K562 (cell line): ENCODE measurements around the gene CELSR1. TPM values are rescaled to one million over a fixed set of nuclear protein-coding genes. Genes with fewer than 3 reads are reported as not detected.

Experiments
- ATAC-seq: fragments of 200-7000 bp; cut with Tn5 transposase; 3 replicates; pipeline ENCODE4 v1.9.1; 2020; ENCODE audit warnings: moderate library complexity
- BruUV-seq: library from RNA; stranded (reverse); fragments of 400-500 nt; replicated peaks from 2 replicates; lab custom pipeline; 2021; lab: Mats Ljungman, UMichigan
- CTCF ChIA-PET: fragments of 300-600 bp; formaldehyde crosslinking; extraction: SDS; loops from one replicate; lab custom pipeline; 2021; ENCODE audit warnings: low intra/inter-chr PET ratio; lab: Yijun Ruan, JAX
- POLR2A ChIA-PET: fragments of 300-600, 350-650 bp; sonication (Branson Sonifier 250); formaldehyde crosslinking; extraction: SDS; loops from one replicate; lab custom pipeline; 2021; ENCODE audit warnings: antibody characterized with exemption, inconsistent platforms; lab: Yijun Ruan, JAX
- DNase-seq, 4 experiments: peaks; one replicate each; pipeline versions ENCODE4 v3.0.0 to v3.0.0-alpha.2; 2011 to 2018; ENCODE audit warnings: low spot score in 3 of 4, mixed read lengths in 3 of 4; ENCODE audit errors: extremely low read depth in 1 of 4
- FAIRE-seq: peaks from 2 replicates; lab custom pipeline; 2011; peaks lifted over from hg19 to GRCh38; lab: Jason Lieb, UNC
- H2AFZ ChIP-seq: 2 replicates; pipeline ENCODE4 v1.6.0; 2011; ENCODE audit warnings: low read depth, low read length, control low read depth, inconsistent platforms
- H3K27ac ChIP-seq: fragments of 200-600 bp; 3 replicates; pipeline ENCODE4 v1.8.0; 2011; ENCODE audit warnings: low read depth, mild to moderate bottlenecking, control low read depth, inconsistent platforms, low read length, moderate library complexity, mixed read lengths; ENCODE audit errors: extremely low read depth
- H3K27me3 ChIP-seq, 2 experiments: fragments of 300-600 bp in 1 of 2; 2 replicates in 1 of 2; 3 replicates in 1 of 2; pipeline versions ENCODE4 v1.6.0 to v1.8.0; 2011; ENCODE audit warnings: inconsistent platforms in 2 of 2, low read length in 2 of 2, mild to moderate bottlenecking in 1 of 2, mixed read lengths in 1 of 2, moderate library complexity in 1 of 2; ENCODE audit not compliant: control insufficient read depth in 2 of 2, insufficient read depth in 2 of 2
- H3K36me3 ChIP-seq: fragments of 300-600 bp; 3 replicates; pipeline ENCODE4 v1.8.0; 2011; ENCODE audit warnings: mild to moderate bottlenecking, low read length, inconsistent platforms; ENCODE audit not compliant: control insufficient read depth, insufficient read depth
- H3K4me1 ChIP-seq, 2 experiments: fragments of 200-600 bp in 1 of 2; replicated peaks in 1 of 2; 2 replicates in 1 of 2; 3 replicates in 1 of 2; pipeline versions ENCODE4 v1.5.1 to v1.8.0; 2011; ENCODE audit warnings: inconsistent platforms in 2 of 2, low read length in 2 of 2, mild to moderate bottlenecking in 1 of 2, mixed read lengths in 1 of 2, moderate library complexity in 1 of 2; ENCODE audit not compliant: control insufficient read depth in 2 of 2, insufficient read depth in 2 of 2
- H3K4me2 ChIP-seq: 2 replicates; pipeline ENCODE4 v1.6.1; 2011; ENCODE audit warnings: low read length, control low read depth, inconsistent platforms, mixed read lengths; ENCODE audit not compliant: insufficient read depth
- H3K4me3 ChIP-seq: fragments of 200-600 bp; sonication (generic), shearing (Covaris generic); 2 replicates; pipeline ENCODE4 v1.5.1; 2016; ENCODE audit warnings: control low read depth, inconsistent platforms
- H3K79me2 ChIP-seq: fragments of 200-600 bp; 3 replicates; pipeline ENCODE4 v1.8.0; 2011; ENCODE audit warnings: low read length, inconsistent platforms; ENCODE audit not compliant: control insufficient read depth, insufficient read depth
- H3K9ac ChIP-seq, 2 experiments: 2 replicates each; pipeline versions ENCODE4 v1.6.0 to v1.6.1; 2011; ENCODE audit warnings: low read depth in 2 of 2, low read length in 2 of 2, control low read depth in 1 of 2, inconsistent platforms in 1 of 2, mild to moderate bottlenecking in 1 of 2, mixed read lengths in 1 of 2; ENCODE audit not compliant: insufficient read depth in 1 of 2
- H3K9me1 ChIP-seq: one replicate; pipeline ENCODE4 v1.6.0; 2011; ENCODE audit warnings: inconsistent platforms, mild to moderate bottlenecking, low read length, moderate library complexity; ENCODE audit not compliant: control insufficient read depth, insufficient read depth
- H3K9me3 ChIP-seq: replicated peaks from 2 replicates; pipeline ENCODE4 v1.5.1; 2011; ENCODE audit warnings: low read depth, low read length, inconsistent platforms; ENCODE audit not compliant: control insufficient read depth, insufficient read depth
- H4K20me1 ChIP-seq: replicated peaks from 2 replicates; pipeline ENCODE4 v1.6.1; 2011; ENCODE audit warnings: low read length, inconsistent platforms, mixed read lengths; ENCODE audit not compliant: control insufficient read depth, insufficient read depth
- CGGBP1 ChIP-seq: fragments of 250-450 bp; sonication (Bioruptor Pico); IDR thresholded peaks from 2 replicates; pipeline ENCODE4 v1.9.0; 2021; ENCODE audit warnings: mild to moderate bottlenecking
- CREM ChIP-seq: IDR thresholded peaks from 2 replicates; pipeline ENCODE4 v1.6.1; 2014; ENCODE audit warnings: antibody characterized with exemption, low read depth
- DNMT1 ChIP-seq: fragments of 450-650 bp; IDR thresholded peaks from 2 replicates; pipeline ENCODE4 v1.6.1; 2016; ENCODE audit warnings: antibody characterized with exemption, mild to moderate bottlenecking
- DPF2 ChIP-seq: fragments of 450-650 bp; IDR thresholded peaks from 2 replicates; pipeline ENCODE4 v1.6.1; 2016
- EP400 ChIP-seq: fragments of 450-650 bp; IDR thresholded peaks from 2 replicates; pipeline ENCODE4 v1.6.1; 2017; ENCODE audit warnings: antibody characterized with exemption, mild to moderate bottlenecking, moderate library complexity
- ETS2 ChIP-seq: IDR thresholded peaks from 2 replicates; pipeline ENCODE4 v1.6.1; 2016; ENCODE audit warnings: borderline replicate concordance, missing genetic modification characterization, mild to moderate bottlenecking, moderate library complexity, missing compliant biosample characterization; ENCODE audit not compliant: poor library complexity, severe bottlenecking
- FOXA3 ChIP-seq, 2 experiments: fragments of 450-650 bp in 1 of 2; sonication (generic) in 1 of 2; formaldehyde crosslinking; IDR thresholded peaks in 1 of 2; conservative IDR thresholded peaks in 1 of 2; 2 replicates each; pipeline versions ENCODE4 v1.4.0 to v1.8.0; 2020 to 2022; ENCODE audit warnings: mild to moderate bottlenecking in 2 of 2, missing genetic modification reagents in 1 of 2
- HNRNPL ChIP-seq: fragments of 200-400 bp; formaldehyde crosslinking; IDR thresholded peaks from 2 replicates; pipeline ENCODE4 v1.6.1; 2017; ENCODE audit warnings: low read depth, mild to moderate bottlenecking, low read length
- JUNB ChIP-seq: fragments of 450-650 bp; formaldehyde crosslinking; conservative IDR thresholded peaks from 2 replicates; pipeline ENCODE4 v1.4.0; 2020; ENCODE audit warnings: mild to moderate bottlenecking
- KAT7 ChIP-seq: sonication (generic); formaldehyde crosslinking; IDR thresholded peaks from 2 replicates; pipeline ENCODE4 v1.8.0; 2022; ENCODE audit warnings: missing genetic modification reagents, mild to moderate bottlenecking, borderline replicate concordance
- LCOR ChIP-seq: sonication (generic); formaldehyde crosslinking; IDR thresholded peaks from 2 replicates; pipeline ENCODE4 v1.8.0; 2022; ENCODE audit warnings: mild to moderate bottlenecking, missing genetic modification reagents
- MTF1 ChIP-seq: fragments of 250-450 bp; sonication (Bioruptor Pico); IDR thresholded peaks from 2 replicates; pipeline ENCODE4 v1.9.0; 2021; ENCODE audit warnings: moderate library complexity, mild to moderate bottlenecking, inconsistent platforms, borderline replicate concordance
- NFATC3 ChIP-seq: fragments of 450-650 bp; IDR thresholded peaks from 2 replicates; pipeline ENCODE4 v1.6.1; 2017; ENCODE audit warnings: mild to moderate bottlenecking
- SMC3 ChIP-seq: conservative IDR thresholded peaks from 2 replicates; pipeline ENCODE4 v1.6.1; 2011; ENCODE audit warnings: low read depth, low read length, improper control_type of control experiment; ENCODE audit not compliant: insufficient read depth
- TEAD2 ChIP-seq: fragments of 450-650 bp; IDR thresholded peaks from 2 replicates; pipeline ENCODE4 v1.6.1; 2016; ENCODE audit warnings: missing genetic modification characterization, control low read depth, missing compliant biosample characterization
- U2AF2 ChIP-seq: fragments of 200-400 bp; formaldehyde crosslinking; optimal IDR thresholded peaks from 2 replicates; pipeline ENCODE3; 2017; ENCODE audit warnings: low read depth, mild to moderate bottlenecking, low read length
- ZBTB26 ChIP-seq: fragments of 450-650 bp; formaldehyde crosslinking; IDR thresholded peaks from 2 replicates; pipeline ENCODE4 v1.4.0; 2022; ENCODE audit warnings: missing genetic modification characterization
- ZFX ChIP-seq: sonication (generic); formaldehyde crosslinking; IDR thresholded peaks from 2 replicates; pipeline ENCODE4 v1.8.0; 2022; ENCODE audit warnings: mild to moderate bottlenecking, missing genetic modification reagents, moderate library complexity
- ZNF174 ChIP-seq: fragments of 250-450 bp; sonication (Bioruptor Pico); IDR thresholded peaks from 2 replicates; pipeline ENCODE4 v1.4.0; 2020; ENCODE audit warnings: mild to moderate bottlenecking
- ZNF316 ChIP-seq: fragments of 450-650 bp; IDR thresholded peaks from 2 replicates; pipeline ENCODE4 v1.6.1; 2016
- ZNF347 ChIP-seq: fragments of 450-650 bp; formaldehyde crosslinking; IDR thresholded peaks from 2 replicates; pipeline ENCODE4 v1.4.0; 2020; ENCODE audit warnings: low read depth, mild to moderate bottlenecking, moderate library complexity
- WGBS: fragments of 100-300 bp; shearing (Covaris generic); methylation state at CpG from one replicate; pipeline ENCODE4 v1.1.6; 2016; ENCODE audit warnings: low coverage, mixed read lengths; ENCODE audit not compliant: insufficient coverage; ENCODE audit errors: missing lambda C conversion rate; 5-methylcytosine and 5-hydroxymethylcytosine counted together
- in situ Hi-C: fragments of 300-500 bp; cut with MboI; formaldehyde crosslinking; loops from 4 replicates; pipeline ENCODE4 v1.15.0; 2018; ENCODE audit warnings: inconsistent platforms, mixed read lengths
- intact Hi-C: fragments of 100-400 bp; cut with micrococcal nuclease; formaldehyde crosslinking; loops from 2 replicates; pipeline ENCODE4 v1.14.2; 2022
- polyA plus RNA-seq, 8 experiments: library from polyadenylated mRNA; depleted of rRNA in 4 of 8; stranded (reverse) in 5 of 8; unstranded in 3 of 8; fragments of >200 nt; fragmentation: Nextera tagmentation in 2 of 8; fragmentation: Illumina TruSeq in 1 of 8; extraction: Ambion mirVana in 2 of 8; extraction: Trizol in 1 of 8; gene quantifications; 2 replicates each; pipeline versions ENCODE4 v1.2.1 to v1.2.3, GENCODE V29; 2011 to 2014; ENCODE audit warnings: inconsistent platforms in 1 of 8, missing spikeins in 1 of 8
- total RNA-seq, 7 experiments: library from RNA; depleted of rRNA in 6 of 7; stranded (reverse); fragments of >200 nt in 6 of 7; fragmentation: Illumina TruSeq in 2 of 7; extraction: Trizol in 2 of 7; gene quantifications; 2 replicates each; pipeline versions ENCODE4 v1.2.1 to v1.2.3, GENCODE V29; 2011 to 2021; ENCODE audit warnings: low replicate concordance in 1 of 7
- TF ChIP-seq, protein P1 (sequence below), 2 experiments: fragments of 450-650 bp in 1 of 2; sonication (generic) in 1 of 2; formaldehyde crosslinking; conservative IDR thresholded peaks; 2 replicates each; pipeline versions ENCODE4 v1.4.0 to v1.8.1; 2020 to 2022; ENCODE audit warnings: mild to moderate bottlenecking in 1 of 2, missing genetic modification reagents in 1 of 2

CELSR1 gene
- total and polyA plus RNA-seq, 9 of the 15 experiments (the other 6 are each of a cell fraction or from before 2014, with no cell fraction given): under 0.01 to 0.09 TPM; not detected in 7

- FAIRE-seq (peak; percentile 61), ATAC-seq (peak; percentile 86), DNase-seq (peak; percentile 37 to 58 (median 48))
- peak overlapping the region; percentile 19; the same call in 1 of the 2 replicates for H3K4me3 ChIP-seq
- H3K9ac ChIP-seq: peak overlapping the region in 1 of 2 experiments; percentile 78; a peak in 1 of 4 replicates
- POLR2A ChIA-PET: interaction anchor here (0.7 kb wide), 1 partner anchor 23 kb away, joined by 3 read pairs; no protein-coding TSS in a partner anchor
- no peak overlapping the region for H3K27ac ChIP-seq
- H4K20me1 ChIP-seq: no peaks in the 10 kb centered on the region
- BruUV-seq: no TSS peak
- H3K9me3 ChIP-seq: no peaks in the 10 kb centered on the region
- H3K4me2 ChIP-seq: peak overlapping the region; percentile 74
- H3K79me2 ChIP-seq: no peaks in the 10 kb centered on the region
- CTCF ChIA-PET: interaction anchor here (0.6 to 1.9 kb wide), 4 partner anchors 23 to 268 kb away, joined by 3 to 10 read pairs (median 6); no protein-coding TSS in a partner anchor
- intact Hi-C loops (no loop called here), in situ Hi-C loops (no loop called here)
- H3K36me3 ChIP-seq: no peaks in the 10 kb centered on the region
- peaks cover 6 to 73% of the 10 kb centered on the region in 2 experiments; a peak in 4 of 5 replicates for H3K27me3 ChIP-seq
- WGBS: 8% methylated on average over 24 of the region's 32 CpGs
- no peaks in the 10 kb centered on the region for H3K9me1 ChIP-seq
- peaks cover 0 to 26% of the 10 kb centered on the region in 2 experiments; a peak in 2 of 5 replicates for H3K4me1 ChIP-seq
- peak overlapping the region; percentile 76 for H2AFZ ChIP-seq
- TF ChIP-seq ZNF316 (no peak), U2AF2 (no peak), ETS2 (tag) (no peak), ZNF174 (CRISPR knock-in tag) (no peak), CGGBP1 (CRISPR knock-in tag) (no peak), CREM (no peak), MTF1 (CRISPR knock-in tag) (no peak), SMC3 (0 out of 2 replicates have a peak, but pooled peaks have one; percentile 23), NFATC3 (no peak), ZBTB26 (CRISPR knock-in tag) (no peak), ZFX (peak; percentile 38; the same call in 1 of the 2 replicates), KAT7 (CRISPR knock-in tag) (no peak), JUNB (CRISPR knock-in tag) (no peak), EP400 (no peak), FOXA3 (CRISPR knock-in tag; conservative IDR thresholded peaks at IDR 0.05 in 1 of 2, IDR thresholded peaks at IDR 0.05 in 1 of 2) (no peak), TEAD2 (no peak), LCOR (no peak), HNRNPL (no peak), DNMT1 (no peak), ZNF347 (no peak), DPF2 (no peak)
- TF ChIP-seq, protein P1, sequence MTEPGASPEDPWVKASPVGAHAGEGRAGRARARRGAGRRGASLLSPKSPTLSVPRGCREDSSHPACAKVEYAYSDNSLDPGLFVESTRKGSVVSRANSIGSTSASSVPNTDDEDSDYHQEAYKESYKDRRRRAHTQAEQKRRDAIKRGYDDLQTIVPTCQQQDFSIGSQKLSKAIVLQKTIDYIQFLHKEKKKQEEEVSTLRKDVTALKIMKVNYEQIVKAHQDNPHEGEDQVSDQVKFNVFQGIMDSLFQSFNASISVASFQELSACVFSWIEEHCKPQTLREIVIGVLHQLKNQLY (CRISPR knock-in tag; conservative IDR thresholded peaks at IDR 0.05): no peak
Observed at GRCh38 chr22:46390652-46391301, 146.6 kb downstream of the CELSR1 start.
